Muscle of leg (tissue), 11 donors: ENCODE results near the gene PSD2. TPM values are rescaled to one million over a fixed set of nuclear protein-coding genes. Genes with fewer than 3 reads are reported as not detected.

ENCODE experiments used
- DNase-seq: peaks from one replicate; pipeline ENCODE4 v3.0.0; 2013
- H3K27ac ChIP-seq: one replicate; pipeline ENCODE4 v1.5.1; 2013; ENCODE audit warnings: mild to moderate bottlenecking, low read length, control low read depth
- H3K27me3 ChIP-seq: one replicate; pipeline ENCODE4 v1.6.1; 2013; ENCODE audit warnings: low read length; ENCODE audit not compliant: control insufficient read depth, insufficient read depth
- H3K36me3 ChIP-seq: one replicate; pipeline ENCODE4 v1.6.1; 2013; ENCODE audit warnings: low read length; ENCODE audit not compliant: control insufficient read depth, insufficient read depth
- H3K4me1 ChIP-seq: one replicate; pipeline ENCODE4 v1.6.1; 2013; ENCODE audit warnings: low read length; ENCODE audit not compliant: control insufficient read depth, insufficient read depth
- H3K4me3 ChIP-seq: one replicate; pipeline ENCODE4 v1.5.1; 2013; ENCODE audit warnings: low read length, control low read depth
- H3K9me3 ChIP-seq: replicated peaks from 2 replicates; pipeline ENCODE4 v1.6.1; 2013; ENCODE audit warnings: low read depth, low read length; ENCODE audit not compliant: control insufficient read depth
- WGBS: methylation state at CpG from one replicate; pipeline ENCODE4 v1.1.5; 2013; ENCODE audit warnings: missing lambda C conversion rate; ENCODE audit not compliant: insufficient coverage; 5-methylcytosine and 5-hydroxymethylcytosine counted together
- polyA plus RNA-seq, 8 donors: library from polyadenylated mRNA; unstranded; fragments of 120-200 nt; gene quantifications; one replicate each; pipeline versions ENCODE4 v1.2.1 to v1.2.3, GENCODE V29; 2013; ENCODE audit warnings: inconsistent platforms in 1 of 8, low replicate concordance in 1 of 8; ENCODE audit not compliant: insufficient read length in 8 of 8, insufficient read depth in 1 of 8
- total RNA-seq: library from RNA; stranded (reverse); fragments of 120-200 nt; gene quantifications from one replicate; pipeline ENCODE4 v1.2.4, GENCODE V29; 2013

The PSD2 gene
- total and polyA plus RNA-seq, 9 donors: 0.18 to 0.47 (median 0.31) TPM

- WGBS: 87% methylated on average over 3 of the region's 8 CpGs
- Histone ChIP-seq H3K36me3 (no peaks in the 10 kb centered on the region), H3K9me3 (no peaks in the 10 kb centered on the region), H3K27ac (no peak overlapping the region), H3K4me1 (peaks cover 31% of the 10 kb centered on the region), H3K4me3 (no peak overlapping the region), H3K27me3 (peaks cover 6% of the 10 kb centered on the region)
- no peak for DNase-seq
Observed at GRCh38 chr5:139855451-139855850, 59.8 kb downstream of the PSD2 start.

DNA sequence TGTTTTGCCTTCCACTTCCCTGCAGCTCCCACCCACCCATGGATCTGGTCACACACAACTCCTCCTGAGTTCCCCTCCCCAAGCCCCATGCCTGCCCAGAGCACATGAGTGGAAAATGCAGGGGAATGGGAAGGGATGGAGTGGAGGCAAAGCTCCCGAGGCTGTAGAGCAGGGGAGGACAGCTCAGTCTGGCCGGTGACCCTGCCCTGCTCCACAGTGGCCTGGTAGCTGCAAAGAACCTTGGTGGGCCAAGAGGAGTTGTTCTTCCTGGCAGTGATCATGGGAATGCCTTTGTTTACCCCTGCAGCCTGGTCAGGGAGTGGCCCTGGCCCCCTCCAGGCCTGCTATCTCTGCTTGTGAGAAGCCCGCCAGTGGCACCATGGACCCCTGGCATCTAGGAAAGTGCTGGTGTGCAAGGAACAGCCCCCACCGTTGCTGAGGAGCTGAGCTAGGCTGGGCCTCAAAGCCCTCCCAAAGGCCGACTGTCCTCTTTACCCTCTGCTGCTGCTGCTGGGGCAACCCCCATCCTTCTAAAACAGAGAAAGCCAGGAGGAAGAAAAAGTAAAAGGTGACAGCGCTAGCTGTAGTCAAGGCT is 60.4 kb downstream of the PSD2 start:
- Histone ChIP-seq H3K27me3 (peaks cover 6% of the 10 kb centered on the region), H3K4me3 (no peak overlapping the region), H3K36me3 (no peaks in the 10 kb centered on the region), H3K9me3 (no peaks in the 10 kb centered on the region), H3K4me1 (peaks cover 31% of the 10 kb centered on the region), H3K27ac (no peak overlapping the region)
- DNase-seq: no peak
- WGBS: 83% methylated on average over 5 of the region's 6 CpGs

DNA sequence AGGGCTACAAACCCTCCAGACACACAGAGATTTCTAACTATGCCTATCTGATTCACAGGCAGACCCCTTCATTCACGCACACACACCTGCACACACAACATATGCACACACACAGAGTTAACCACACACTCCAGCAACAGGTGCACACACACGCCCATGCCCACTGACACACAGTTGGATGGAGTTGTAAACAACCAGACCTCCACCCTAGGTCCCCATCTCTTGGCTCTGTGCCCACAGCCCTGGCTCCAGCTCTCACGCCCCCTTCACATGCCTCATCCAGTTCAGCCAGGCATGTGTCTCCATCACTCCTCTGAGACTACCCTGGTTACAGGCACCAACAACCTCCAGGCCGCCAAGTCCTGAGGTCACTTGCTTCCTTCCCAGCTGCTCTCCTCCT is 61.1 kb downstream of the PSD2 start:
- Histone ChIP-seq H3K9me3 (no peaks in the 10 kb centered on the region), H3K27ac (no peak overlapping the region), H3K4me1 (peaks cover 31% of the 10 kb centered on the region), H3K4me3 (no peak overlapping the region), H3K36me3 (no peaks in the 10 kb centered on the region), H3K27me3 (peaks cover 6% of the 10 kb centered on the region)
- peak; percentile 42 for DNase-seq
- 76% methylated on average over 4 of the region's 4 CpGs for WGBS

DNA sequence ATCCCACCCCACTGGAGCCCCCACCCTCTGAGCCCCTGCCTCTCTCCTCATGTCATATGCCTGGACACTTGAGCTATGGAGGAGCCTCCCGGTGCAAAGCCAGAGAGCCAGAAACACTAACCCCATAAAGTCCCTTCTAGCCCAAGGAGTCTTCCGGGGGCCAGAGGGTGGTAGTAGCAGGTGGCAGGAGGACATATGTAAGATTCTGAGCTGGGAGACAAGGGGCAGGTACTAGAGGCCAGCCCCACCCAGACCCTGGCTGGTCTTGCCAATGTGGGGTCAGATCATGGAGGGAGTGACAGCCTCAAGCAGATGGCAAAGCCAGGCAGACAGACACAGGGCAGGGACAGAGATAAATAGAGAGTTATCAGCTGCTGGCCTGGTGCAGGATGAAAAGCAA is 63.4 kb downstream of the PSD2 start:
- Histone ChIP-seq H3K9me3 (no peaks in the 10 kb centered on the region), H3K27me3 (peaks cover 6% of the 10 kb centered on the region), H3K4me1 (peaks cover 40% of the 10 kb centered on the region), H3K4me3 (no peak overlapping the region), H3K27ac (no peak overlapping the region), H3K36me3 (no peaks in the 10 kb centered on the region)
- 67% methylated on average over 1 of the region's 2 CpGs for WGBS
- no peak for DNase-seq

DNA sequence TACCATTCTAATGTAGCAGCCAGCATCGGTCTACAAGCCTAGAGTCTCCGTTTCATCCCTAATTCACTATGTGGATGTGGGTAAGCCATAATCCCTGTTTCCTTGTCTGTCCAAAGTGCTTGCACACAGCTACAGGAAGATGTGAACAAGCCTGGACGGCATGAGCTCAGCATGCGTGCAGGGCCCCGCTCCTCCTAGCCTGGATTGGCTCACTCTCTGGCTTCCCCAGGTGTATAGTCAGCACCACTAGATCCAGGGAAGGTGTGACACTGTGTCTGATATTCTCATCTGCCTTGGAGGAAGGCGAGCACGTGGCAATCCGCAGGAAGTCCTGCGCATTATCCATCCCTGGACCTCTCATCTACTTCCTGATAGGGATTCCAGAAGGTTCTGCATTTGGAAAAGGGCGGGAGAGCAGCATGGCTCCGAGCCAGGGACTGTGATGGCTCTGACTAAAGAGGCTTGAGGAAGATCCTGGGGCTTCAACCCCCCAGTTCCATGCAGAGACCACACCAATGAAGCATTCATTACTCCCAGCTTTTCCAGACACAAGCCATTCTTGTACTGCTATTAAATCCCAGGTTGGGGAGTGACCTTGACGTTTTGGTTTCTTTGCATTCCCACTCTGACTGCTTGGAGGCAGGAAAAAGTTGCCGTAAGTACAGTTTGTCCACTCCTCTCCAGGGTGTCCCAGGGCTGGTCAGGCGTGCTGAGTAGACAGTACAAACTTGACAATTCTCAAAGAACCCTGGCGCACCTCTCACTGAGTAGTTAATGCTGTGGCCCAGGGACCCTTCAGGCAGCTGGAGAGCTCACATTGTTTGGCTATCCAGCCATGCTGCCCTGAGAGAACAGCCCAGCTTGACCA is 65.6 kb downstream of the PSD2 start:
- no peaks in the 10 kb centered on the region for H3K9me3 ChIP-seq
- H3K27me3 ChIP-seq: peaks cover 6% of the 10 kb centered on the region
- H3K27ac ChIP-seq: no peak overlapping the region
- no peaks in the 10 kb centered on the region for H3K36me3 ChIP-seq
- WGBS: 52% methylated on average over 13 of the region's 15 CpGs
- H3K4me1 ChIP-seq: peaks cover 38% of the 10 kb centered on the region
- DNase-seq: peak; percentile 20
- no peak overlapping the region for H3K4me3 ChIP-seq

DNA sequence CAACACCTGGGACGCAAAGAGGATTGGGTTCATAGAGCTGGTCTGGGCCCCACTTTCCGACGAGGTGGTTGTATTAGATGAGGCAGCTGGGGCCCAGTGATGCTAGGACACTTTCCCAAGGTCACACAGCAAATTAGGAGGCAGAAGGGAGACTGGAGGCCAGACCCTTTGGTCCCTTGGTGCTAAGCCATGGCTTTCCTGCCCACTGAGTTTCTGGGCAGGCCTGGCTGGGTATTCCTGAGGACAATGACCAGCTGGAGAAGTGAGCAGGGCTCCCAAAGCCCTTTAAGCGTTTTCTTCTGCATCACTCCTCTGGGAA is 66.2 kb downstream of the PSD2 start:
- Histone ChIP-seq H3K27ac (no peak overlapping the region), H3K27me3 (peaks cover 6% of the 10 kb centered on the region), H3K9me3 (no peaks in the 10 kb centered on the region), H3K4me3 (no peak overlapping the region), H3K4me1 (peaks cover 32% of the 10 kb centered on the region), H3K36me3 (no peaks in the 10 kb centered on the region)
- WGBS: 58% methylated on average over 4 of the region's 4 CpGs
- no peak for DNase-seq

DNA sequence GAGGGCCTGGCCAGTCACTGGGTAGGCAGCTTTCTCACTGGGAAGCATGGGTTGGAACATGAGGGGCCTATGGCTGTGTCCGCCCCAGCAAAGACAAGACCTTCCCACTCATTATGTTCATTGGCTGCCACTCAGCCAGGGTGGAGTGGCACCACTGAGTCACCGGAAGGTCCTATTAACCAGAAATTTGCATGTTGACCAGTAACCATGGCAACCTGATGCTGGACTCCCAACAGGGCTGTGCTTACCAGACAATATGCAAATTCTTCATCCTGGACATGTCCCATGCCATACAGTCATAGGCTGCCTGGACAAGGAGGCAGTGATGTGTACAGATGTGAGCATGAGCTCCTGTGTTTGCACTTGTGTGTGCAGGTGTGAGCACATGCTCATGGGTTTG is 66.7 kb downstream of the PSD2 start:
- peaks cover 28% of the 10 kb centered on the region for H3K4me1 ChIP-seq
- H3K27ac ChIP-seq: no peak overlapping the region
- WGBS: 73% methylated on average over 2 of the region's 2 CpGs
- H3K36me3 ChIP-seq: no peaks in the 10 kb centered on the region
- peak; percentile 33 for DNase-seq
- peaks cover 6% of the 10 kb centered on the region for H3K27me3 ChIP-seq
- H3K4me3 ChIP-seq: no peak overlapping the region
- H3K9me3 ChIP-seq: no peaks in the 10 kb centered on the region

DNA sequence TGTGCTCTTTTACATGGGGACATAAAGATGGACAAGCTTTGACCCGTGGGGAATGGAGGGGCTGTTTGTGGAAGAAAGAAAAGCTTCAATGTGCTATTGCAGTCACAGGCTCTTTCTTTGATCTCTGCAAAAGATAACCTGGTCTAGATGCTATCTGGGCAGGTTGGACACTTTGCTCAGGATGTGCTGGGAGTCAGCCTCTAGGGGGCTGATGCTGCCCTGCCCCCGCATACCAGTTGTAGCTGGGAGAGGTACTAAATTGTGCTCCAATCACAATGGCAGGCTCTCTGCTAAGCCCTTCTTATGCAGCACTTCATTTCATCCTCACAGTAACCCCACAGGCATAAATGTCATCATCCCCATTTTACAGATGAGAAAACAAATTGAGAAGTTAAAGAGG is 67.2 kb downstream of the PSD2 start:
- Histone ChIP-seq H3K4me1 (peaks cover 23% of the 10 kb centered on the region), H3K27ac (no peak overlapping the region), H3K9me3 (no peaks in the 10 kb centered on the region), H3K36me3 (no peaks in the 10 kb centered on the region), H3K4me3 (no peak overlapping the region), H3K27me3 (peaks cover 6% of the 10 kb centered on the region)
- no peak for DNase-seq
- WGBS: 50% methylated on average over 1 of the region's 2 CpGs

- Histone ChIP-seq H3K4me1 (peaks cover 17% of the 10 kb centered on the region), H3K27ac (no peak overlapping the region), H3K4me3 (no peak overlapping the region), H3K9me3 (no peaks in the 10 kb centered on the region), H3K27me3 (peaks cover 6% of the 10 kb centered on the region), H3K36me3 (no peaks in the 10 kb centered on the region)
- peak; percentile 51 for DNase-seq
- WGBS: 40% methylated on average over 9 of the region's 9 CpGs
Observed at GRCh38 chr5:139863361-139863760, 67.8 kb downstream of the PSD2 start.

DNA sequence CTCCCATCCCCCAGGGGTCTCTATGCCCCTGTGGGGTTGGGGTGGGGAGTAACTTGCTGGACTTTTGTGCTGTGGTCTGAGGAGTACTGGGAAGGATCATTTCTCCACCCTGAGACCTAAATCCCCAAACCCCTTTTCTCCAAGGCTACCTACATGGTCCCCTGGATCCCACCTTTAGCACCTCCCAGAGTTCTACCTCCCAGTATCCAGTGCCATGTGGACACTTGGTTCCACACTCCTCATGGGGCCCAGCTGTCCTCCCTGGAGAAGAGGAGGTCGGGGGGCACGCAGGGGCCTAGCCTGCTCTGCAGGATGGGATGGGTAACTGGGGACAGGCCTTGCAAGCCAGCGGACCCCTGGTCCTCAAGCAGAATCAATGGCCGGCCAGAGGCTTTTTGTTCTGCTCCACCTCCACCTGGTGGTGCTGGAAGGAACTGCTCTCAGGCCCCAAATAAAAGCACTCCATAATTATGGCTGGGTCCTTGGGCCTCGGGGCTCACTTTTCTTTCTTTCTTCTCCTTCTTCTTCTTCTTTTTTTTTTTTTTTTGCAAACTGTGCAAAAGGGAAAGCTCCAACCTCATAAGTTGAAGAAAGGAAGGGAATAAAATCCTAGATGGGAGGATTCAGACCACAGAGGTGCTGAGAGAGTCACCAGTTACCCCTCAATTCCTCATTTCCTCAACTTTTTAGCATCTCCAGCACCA is 68.4 kb downstream of the PSD2 start:
- peak; percentile 72 for DNase-seq
- Histone ChIP-seq H3K4me1 (peaks cover 13% of the 10 kb centered on the region), H3K27ac (no peak overlapping the region), H3K36me3 (no peaks in the 10 kb centered on the region), H3K9me3 (no peaks in the 10 kb centered on the region), H3K27me3 (peaks cover 5% of the 10 kb centered on the region), H3K4me3 (no peak overlapping the region)
- 11% methylated on average over 3 of the region's 5 CpGs for WGBS
